HUES48 (cell line): ENCODE measurements around the gene PSMD8.
A peak's percentile ranks its signal among the peaks of the same experiment; 100 is the strongest.
"Not testable (repeated sequence)": the region's sequence is repeated elsewhere in the genome, so short reads cannot be mapped to it uniquely, and the experiment has no call there.

Source experiments
- H3K27ac ChIP-seq: one replicate; pipeline ENCODE4 v1.7.0; 2013; ENCODE audit warnings: low read depth, low read length, inconsistent platforms
- H3K27me3 ChIP-seq: 2 replicates; pipeline ENCODE4 v1.6.1; 2013; ENCODE audit warnings: mild to moderate bottlenecking, low read length; ENCODE audit not compliant: control insufficient read depth, insufficient read depth
- H3K36me3 ChIP-seq: 2 replicates; pipeline ENCODE4 v1.6.1; 2013; ENCODE audit warnings: low read length; ENCODE audit not compliant: control insufficient read depth, insufficient read depth
- H3K4me1 ChIP-seq: 2 replicates; pipeline ENCODE4 v1.6.1; 2013; ENCODE audit warnings: mild to moderate bottlenecking, low read length; ENCODE audit not compliant: control insufficient read depth, insufficient read depth
- H3K4me3 ChIP-seq: 2 replicates; pipeline ENCODE4 v1.5.1; 2013; ENCODE audit warnings: mild to moderate bottlenecking, low read depth, low read length
- H3K9ac ChIP-seq: 2 replicates; pipeline ENCODE4 v1.6.1; 2013; ENCODE audit warnings: mild to moderate bottlenecking, low read depth, low read length, moderate library complexity
- H3K9me3 ChIP-seq: 2 replicates; pipeline ENCODE4 v1.6.1; 2013; ENCODE audit warnings: low read length; ENCODE audit not compliant: control insufficient read depth, insufficient read depth

The PSMD8 gene

DNA sequence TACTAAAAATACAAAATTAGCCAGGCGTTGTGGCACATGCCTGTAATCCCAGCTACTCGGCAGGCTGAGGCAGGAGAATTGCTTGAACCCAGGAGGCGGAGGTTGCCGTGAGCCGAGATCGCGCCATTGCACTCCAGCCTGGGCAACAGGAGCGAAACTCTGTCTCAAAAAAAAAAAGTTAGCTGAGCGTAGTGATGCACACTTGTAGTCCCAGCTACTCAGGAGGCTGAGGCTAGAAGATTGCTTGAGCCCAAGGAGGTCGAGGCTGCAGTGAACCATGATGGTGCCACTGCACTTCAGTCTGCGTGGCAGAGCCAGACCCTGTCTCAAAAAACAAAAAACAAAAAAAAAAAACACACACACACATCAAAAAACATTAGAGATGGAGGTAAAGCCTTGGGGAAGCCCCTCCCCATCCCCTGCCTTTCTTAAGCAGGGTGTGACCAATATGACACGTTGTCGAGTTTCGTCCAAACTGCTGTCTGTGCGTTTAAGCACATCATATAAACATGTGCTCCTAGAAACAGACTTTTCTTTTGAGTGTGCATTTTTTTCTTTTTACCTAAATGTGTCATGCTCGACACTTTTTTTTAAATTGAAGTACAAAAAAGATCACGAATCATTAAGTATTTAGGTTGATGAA, 52.8 kb downstream of the PSMD8 start:
- not testable (repeated sequence) for H3K9me3 ChIP-seq, H3K27me3 ChIP-seq, H3K36me3 ChIP-seq, H3K27ac ChIP-seq, H3K9ac ChIP-seq, H3K4me3 ChIP-seq
- H3K4me1 ChIP-seq = peaks cover 12% of the 10 kb centered on the region; the same call in 1 of the 2 replicates

DNA sequence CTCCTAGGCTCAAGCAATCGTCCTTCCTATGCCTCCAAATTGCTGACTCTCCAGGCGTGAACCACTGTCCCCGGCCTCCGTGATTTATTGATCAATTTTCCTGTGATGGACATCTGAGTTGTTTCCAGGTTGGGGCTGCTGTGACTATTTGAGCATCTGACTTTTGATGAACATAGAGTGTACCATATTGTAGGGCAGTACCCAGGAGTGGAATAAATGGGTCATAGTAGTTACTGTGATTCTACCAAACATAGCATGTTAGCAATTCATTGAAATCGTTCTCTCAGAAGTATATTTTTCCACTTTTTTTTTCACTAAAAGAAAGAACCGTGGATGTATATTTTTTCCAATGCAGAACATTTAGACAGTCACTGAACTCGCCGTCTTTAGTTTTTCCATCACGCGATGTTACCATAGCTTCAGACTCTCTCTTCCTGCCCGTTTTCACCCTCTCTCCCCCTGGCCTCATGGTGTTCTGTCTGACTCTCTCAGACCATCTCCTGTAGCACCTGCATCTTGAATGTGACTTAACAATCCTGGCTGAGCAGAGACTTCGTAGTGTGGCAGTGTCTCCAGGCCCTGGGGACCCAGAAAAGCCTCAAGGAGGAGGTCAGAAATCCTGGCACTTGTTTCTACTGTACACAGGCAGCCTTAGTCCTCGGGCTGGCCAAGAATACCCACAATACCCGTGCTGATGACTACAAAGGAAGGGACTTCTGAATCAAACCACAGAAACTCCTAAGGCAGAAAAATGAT, 54.9 kb downstream of the PSMD8 start:
- H3K27me3 ChIP-seq = no peaks in the 10 kb centered on the region
- H3K4me3 ChIP-seq = no peak overlapping the region
- peaks cover 17% of the 10 kb centered on the region for H3K4me1 ChIP-seq
- no peak overlapping the region for H3K9ac ChIP-seq
- no peaks in the 10 kb centered on the region for H3K36me3 ChIP-seq
- no peaks in the 10 kb centered on the region for H3K9me3 ChIP-seq
- H3K27ac ChIP-seq = no peak overlapping the region

DNA sequence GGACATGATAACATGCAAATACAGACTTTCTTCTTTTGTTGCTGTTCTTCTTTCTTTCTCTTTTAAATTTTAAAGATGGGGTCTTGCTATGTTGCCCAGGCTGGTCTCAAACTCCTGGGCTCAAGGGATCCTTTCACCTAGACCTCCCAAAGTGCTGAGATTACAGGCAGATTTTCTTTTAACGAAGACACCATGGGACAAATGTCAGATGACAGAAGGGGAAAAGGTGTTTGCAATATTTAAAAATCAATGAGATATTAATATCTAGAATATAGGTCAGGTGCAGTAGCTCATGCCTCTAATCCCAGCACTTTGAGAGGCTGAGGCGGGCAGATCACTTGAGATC, 55.4 kb downstream of the PSMD8 start:
- peaks cover 20% of the 10 kb centered on the region for H3K4me1 ChIP-seq

DNA sequence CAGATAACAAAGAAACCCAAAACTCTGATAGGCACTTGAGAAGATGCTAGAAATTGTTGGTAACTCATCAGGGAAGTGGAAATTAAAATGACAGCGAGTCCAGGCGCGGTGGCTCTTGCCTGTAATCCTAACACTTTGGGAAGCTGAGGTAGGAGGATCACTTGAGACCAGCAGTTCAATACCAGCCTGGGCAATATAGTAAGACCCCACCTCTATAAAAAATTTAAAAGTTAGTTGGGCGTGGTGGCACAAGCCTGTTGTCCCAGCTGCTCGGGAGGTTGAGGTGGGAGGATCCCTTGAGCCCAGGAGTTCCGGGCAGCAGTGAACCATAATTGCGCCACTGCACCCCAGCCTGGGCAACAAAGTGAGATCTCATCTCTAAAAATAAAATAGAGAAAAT, 56.6 kb downstream of the PSMD8 start:
- H3K4me3 ChIP-seq = no peak overlapping the region
- H3K27ac ChIP-seq = no peak overlapping the region
- H3K4me1 ChIP-seq = peaks cover 18% of the 10 kb centered on the region
- H3K9ac ChIP-seq = no peak overlapping the region
- no peaks in the 10 kb centered on the region for H3K27me3 ChIP-seq
- H3K9me3 ChIP-seq = no peaks in the 10 kb centered on the region
- H3K36me3 ChIP-seq = no peaks in the 10 kb centered on the region

More for the DNA sequence above, 55.4 kb downstream of the PSMD8 start:
- H3K36me3 ChIP-seq = no peaks in the 10 kb centered on the region
- no peak overlapping the region for H3K4me3 ChIP-seq
- no peak overlapping the region for H3K27ac ChIP-seq
- no peak overlapping the region for H3K9ac ChIP-seq
- H3K27me3 ChIP-seq = no peaks in the 10 kb centered on the region
- H3K9me3 ChIP-seq = no peaks in the 10 kb centered on the region

DNA sequence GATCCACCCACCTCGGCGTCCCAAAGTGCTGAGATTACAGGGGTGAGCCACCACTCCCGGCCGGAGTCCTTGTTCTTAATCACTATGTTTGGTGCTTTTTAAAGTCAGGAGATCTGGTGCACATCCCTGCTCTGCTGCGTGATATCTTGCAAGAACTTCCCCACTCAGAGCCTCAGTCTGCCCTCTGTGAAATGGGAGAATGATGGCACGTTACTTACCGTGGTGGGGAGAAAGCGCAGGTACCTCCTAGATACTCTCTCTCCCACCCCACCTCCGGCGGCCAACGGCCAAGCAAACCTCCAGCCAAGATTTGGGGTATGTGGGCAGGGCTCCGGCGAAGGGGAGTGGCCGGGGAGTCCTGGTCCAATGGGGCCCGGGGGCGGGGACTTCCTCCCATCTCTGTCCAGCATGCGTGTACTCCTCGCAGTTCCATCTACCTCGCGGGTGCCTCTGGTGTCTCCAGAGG, 58.9 kb downstream of the PSMD8 start, which contains the start of gene RYR1:
Gene RYR1 (plus strand): TSS at position 424 of the 466 bp plus-strand sequence. CDS start 139 bp downstream, outside the sequence.
- no peaks in the 10 kb centered on the region for H3K9me3 ChIP-seq
- 0 out of 2 replicates have a peak, but pooled peaks cover 5% of the 10 kb centered on the region for H3K36me3 ChIP-seq
- H3K4me1 ChIP-seq = peaks cover 12% of the 10 kb centered on the region
- H3K4me3 ChIP-seq = peak within 1 kb of the TSS; percentile 65
- peak within 1 kb of the TSS; percentile 81 for H3K27ac ChIP-seq
- H3K9ac ChIP-seq = 0 out of 2 replicates have a peak within 1 kb of the TSS, but pooled peaks have one; percentile 1
- H3K27me3 ChIP-seq = no peaks in the 10 kb centered on the region
